Measurements from ENCODE around the gene SP2. TPM values are rescaled to one million over a fixed set of nuclear protein-coding genes. Genes with fewer than 3 reads are reported as not detected.

Gene SP2
- total RNA-seq, 1 experiment from 2014 or later, result 3.9 TPM

- Histone ChIP-seq H3K4me3 (ENCODE audit: low read length) (no peak overlapping the region), H4K20me1 (ENCODE audit: low read length) (no peaks in the 10 kb centered on the region), H3K4me1 (ENCODE audit: insufficient read depth, low read length) (peaks cover 6% of the 10 kb centered on the region), H3K27me3 (ENCODE audit: low read length) (no peaks in the 10 kb centered on the region), H2AFZ (ENCODE audit: low read length) (no peak overlapping the region), H3K4me2 (ENCODE audit: low read length) (no peak overlapping the region), H3K36me3 (ENCODE audit: low read depth, low read length) (no peaks in the 10 kb centered on the region), H3K9me3 (ENCODE audit: low read length) (no peaks in the 10 kb centered on the region), H3K9me2 (replicated peaks; ENCODE audit: low read length) (no peaks in the 10 kb centered on the region), H3K27ac (ENCODE audit: low read length) (no peak overlapping the region), H3F3A (ENCODE audit: low read length, unreplicated experiment) (no peaks in the 10 kb centered on the region), H3K79me2 (ENCODE audit: low read length) (no peaks in the 10 kb centered on the region), H3K9ac (ENCODE audit: low read length) (no peak overlapping the region)
- ChIA-PET CTCF (no interaction called here), POLR2A (ENCODE audit: unreplicated experiment) (no interaction called here)
- BruUV-seq (replicated peaks), result no TSS peak
- intact Hi-C loops (cut with micrococcal nuclease), result no loop called here
- DNase-seq, result no peak
- TF ChIP-seq CTCF (conservative IDR thresholded peaks at IDR 0.05; ENCODE audit: low read depth, low read length) (no peak), EZH2phosphoT487 (IDR thresholded peaks at IDR 0.05; ENCODE audit: borderline replicate concordance, low read length) (no peak), EZH2 (IDR thresholded peaks at IDR 0.05; ENCODE audit: low read length, unreplicated experiment) (no peak)
- no peak for ATAC-seq
Measured at GRCh38 chr17:47870056-47870455, 26.0 kb upstream of the SP2 start.

GRCh38 chr17:47871048-47871447, 25.0 kb upstream of the SP2 start:
- Histone ChIP-seq H3K9ac (ENCODE audit: low read length) (no peak overlapping the region), H3F3A (ENCODE audit: low read length, unreplicated experiment) (no peaks in the 10 kb centered on the region), H3K9me3 (ENCODE audit: low read length) (no peaks in the 10 kb centered on the region), H4K20me1 (ENCODE audit: low read length) (no peaks in the 10 kb centered on the region), H3K9me2 (replicated peaks; ENCODE audit: low read length) (no peaks in the 10 kb centered on the region), H3K4me1 (ENCODE audit: insufficient read depth, low read length) (no peaks in the 10 kb centered on the region), H2AFZ (ENCODE audit: low read length) (no peak overlapping the region), H3K27ac (ENCODE audit: low read length) (no peak overlapping the region), H3K4me3 (ENCODE audit: low read length) (no peak overlapping the region), H3K27me3 (ENCODE audit: low read length) (no peaks in the 10 kb centered on the region), H3K79me2 (ENCODE audit: low read length) (no peaks in the 10 kb centered on the region), H3K36me3 (ENCODE audit: low read depth, low read length) (no peaks in the 10 kb centered on the region), H3K4me2 (ENCODE audit: low read length) (no peak overlapping the region)
- intact Hi-C loops (cut with micrococcal nuclease), result no loop called here
- TF ChIP-seq EZH2 (IDR thresholded peaks at IDR 0.05; ENCODE audit: low read length, unreplicated experiment) (no peak), CTCF (conservative IDR thresholded peaks at IDR 0.05; ENCODE audit: low read depth, low read length) (no peak), EZH2phosphoT487 (IDR thresholded peaks at IDR 0.05; ENCODE audit: borderline replicate concordance, low read length) (no peak)
- ATAC-seq (no peak), DNase-seq (no peak)
- no TSS peak for BruUV-seq (replicated peaks)
- POLR2A ChIA-PET (ENCODE audit: unreplicated experiment), result no interaction called here
- CTCF ChIA-PET, result no interaction called here

- Histone ChIP-seq H3K36me3 (ENCODE audit: low read depth, low read length) (no peaks in the 10 kb centered on the region), H3K9me3 (ENCODE audit: low read length) (no peaks in the 10 kb centered on the region), H3K4me1 (ENCODE audit: insufficient read depth, low read length) (no peaks in the 10 kb centered on the region), H4K20me1 (ENCODE audit: low read length) (no peaks in the 10 kb centered on the region), H3K27ac (ENCODE audit: low read length) (no peak overlapping the region), H3K9me2 (replicated peaks; ENCODE audit: low read length) (no peaks in the 10 kb centered on the region), H3F3A (ENCODE audit: low read length, unreplicated experiment) (no peaks in the 10 kb centered on the region), H3K9ac (ENCODE audit: low read length) (no peak overlapping the region), H2AFZ (ENCODE audit: low read length) (no peak overlapping the region), H3K4me3 (ENCODE audit: low read length) (no peak overlapping the region), H3K4me2 (ENCODE audit: low read length) (no peak overlapping the region), H3K79me2 (ENCODE audit: low read length) (no peaks in the 10 kb centered on the region), H3K27me3 (ENCODE audit: low read length) (no peaks in the 10 kb centered on the region)
- no peak for ATAC-seq
- intact Hi-C loops (cut with micrococcal nuclease), result no loop called here
- TF ChIP-seq CTCF (conservative IDR thresholded peaks at IDR 0.05; ENCODE audit: low read depth, low read length) (no peak), EZH2phosphoT487 (IDR thresholded peaks at IDR 0.05; ENCODE audit: borderline replicate concordance, low read length) (no peak)
- CTCF ChIA-PET, result no interaction called here
- POLR2A ChIA-PET (ENCODE audit: unreplicated experiment), result no interaction called here
- no TSS peak for BruUV-seq (replicated peaks)
- no peak for DNase-seq
Measured at GRCh38 chr17:47872019-47872650, 23.9 kb upstream of the SP2 start.
